Caco-2 (cell line): ENCODE results near the gene EPS15. TPM values are rescaled to one million over a fixed set of nuclear protein-coding genes. Genes with fewer than 3 reads are reported as not detected.
"Not testable (repeated sequence)": the region's sequence is repeated elsewhere in the genome, so short reads cannot be mapped to it uniquely, and the experiment has no call there.

Experiments used
- BruUV-seq: library from RNA; stranded (reverse); fragments of 400-500 nt; replicated peaks from 2 replicates; lab custom pipeline; 2021; lab: Mats Ljungman, UMichigan
- CTCF ChIA-PET: fragments of 300-600 bp; sonication (Branson Sonifier 250); formaldehyde crosslinking; loops from one replicate; lab custom pipeline; 2022; ENCODE audit warnings: antibody characterized with exemption; lab: Charles Lee
- POLR2A ChIA-PET: fragments of 300-600 bp; sonication (Branson Sonifier 250); formaldehyde crosslinking; loops from one replicate; lab custom pipeline; 2022; ENCODE audit warnings: antibody characterized with exemption; lab: Charles Lee
- DNase-seq, 2 experiments: peaks; one replicate each; pipeline versions ENCODE4 v3.0.0 to v3.0.0-alpha.2; 2020 to 2022
- H3K27me3 ChIP-seq: replicated peaks from 2 replicates; pipeline ENCODE4 v1.6.0; 2011; ENCODE audit warnings: low read length; ENCODE audit not compliant: control insufficient read depth, insufficient read depth
- H3K36me3 ChIP-seq: 2 replicates; pipeline ENCODE4 v1.5.1; 2011; ENCODE audit warnings: low read length; ENCODE audit not compliant: control insufficient read depth, insufficient read depth
- H3K4me1 ChIP-seq: fragments of 250-450 bp; sonication (Bioruptor Pico); 2 replicates; pipeline ENCODE4 v1.5.1; 2020; ENCODE audit warnings: mild to moderate bottlenecking
- H3K4me3 ChIP-seq: 2 replicates; pipeline ENCODE4 v1.5.1; 2011; ENCODE audit warnings: low read depth, mild to moderate bottlenecking, control low read depth, low read length
- H3K9me3 ChIP-seq: fragments of 250-450 bp; sonication (Bioruptor Pico); 2 replicates; pipeline ENCODE4 v1.5.1; 2020; ENCODE audit warnings: mild to moderate bottlenecking, moderate library complexity
- H3K27ac Mint-ChIP-seq: one replicate; pipeline ENCODE4 v1.8.0; 2022; ENCODE audit warnings: mixed read lengths; ENCODE audit not compliant: unreplicated experiment
- H3K27me3 Mint-ChIP-seq: one replicate; pipeline ENCODE4 v1.8.0; 2022; ENCODE audit warnings: mixed read lengths; ENCODE audit not compliant: insufficient read depth, unreplicated experiment
- H3K36me3 Mint-ChIP-seq: one replicate; pipeline ENCODE4 v1.8.0; 2022; ENCODE audit warnings: mild to moderate bottlenecking, mixed read lengths; ENCODE audit not compliant: insufficient read depth, unreplicated experiment
- H3K4me1 Mint-ChIP-seq: one replicate; pipeline ENCODE4 v1.8.0; 2022; ENCODE audit warnings: low read depth, mixed read lengths; ENCODE audit not compliant: unreplicated experiment
- H3K4me3 Mint-ChIP-seq: one replicate; pipeline ENCODE4 v1.8.0; 2022; ENCODE audit warnings: mild to moderate bottlenecking, moderate library complexity, mixed read lengths; ENCODE audit not compliant: unreplicated experiment
- H3K9me3 Mint-ChIP-seq: one replicate; pipeline ENCODE4 v1.8.0; 2022; ENCODE audit warnings: mixed read lengths; ENCODE audit not compliant: unreplicated experiment
- CTCF ChIP-seq, 2 experiments: fragments of 200-600 bp in 1 of 2; IDR thresholded peaks; 1 replicate in 1 of 2; 2 replicates in 1 of 2; pipeline versions ENCODE4 v1.5.1 to v1.8.0; 2011 to 2022; ENCODE audit warnings: antibody characterized with exemption in 1 of 2, control low read depth in 1 of 2, inconsistent platforms in 1 of 2, low read depth in 1 of 2, low read length in 1 of 2, mild to moderate bottlenecking in 1 of 2, moderate library complexity in 1 of 2; ENCODE audit not compliant: insufficient read depth in 1 of 2, severe bottlenecking in 1 of 2, unreplicated experiment in 1 of 2
- intact Hi-C: fragments of 100-400 bp; cut with micrococcal nuclease; formaldehyde crosslinking; loops from one replicate; pipeline ENCODE4 v1.10.0; 2022; ENCODE audit not compliant: unreplicated experiment
- total RNA-seq: library from RNA; stranded (reverse); gene quantifications from 2 replicates; pipeline ENCODE4 v1.2.3, GENCODE V29; 2022

The EPS15 gene
- total RNA-seq, 1 experiment from 2014 or later: 41.5 TPM

- no peak overlapping the region for H3K4me3 Mint-ChIP-seq
- no peaks in the 10 kb centered on the region for H3K36me3 ChIP-seq
- no peaks in the 10 kb centered on the region for H3K27me3 Mint-ChIP-seq
- no TSS peak for BruUV-seq
- peak in 1 of 2 experiments; percentile 20 for DNase-seq
- no peaks in the 10 kb centered on the region for H3K9me3 Mint-ChIP-seq
- H3K36me3 Mint-ChIP-seq: peaks cover 17% of the 10 kb centered on the region
- peaks cover 5% of the 10 kb centered on the region for H3K4me1 Mint-ChIP-seq
- TF ChIP-seq CTCF (IDR thresholded peaks at IDR 0.05; ENCODE audit: insufficient read depth in 1 of 2, low read depth in 1 of 2, low read length in 1 of 2, severe bottlenecking in 1 of 2, unreplicated experiment in 1 of 2): no peak
- POLR2A ChIA-PET: no interaction called here
- H3K4me3 ChIP-seq: no peak overlapping the region
- 0 out of 2 replicates have a peak, but pooled peaks cover 4% of the 10 kb centered on the region for H3K4me1 ChIP-seq
- intact Hi-C loops: no loop called here
- H3K27ac Mint-ChIP-seq: no peak overlapping the region
- no peaks in the 10 kb centered on the region for H3K9me3 ChIP-seq
- H3K27me3 ChIP-seq: no peaks in the 10 kb centered on the region
- CTCF ChIA-PET: no interaction called here
Measured at GRCh38 chr1:51463561-51463960, 55.5 kb downstream of the EPS15 start.

GRCh38 chr1:51462289-51462688, 56.8 kb downstream of the EPS15 start:
- intact Hi-C loops, H3K9me3 ChIP-seq, H3K4me1 ChIP-seq, H3K27me3 ChIP-seq, CTCF ChIA-PET, H3K27me3 Mint-ChIP-seq, H3K4me3 Mint-ChIP-seq, H3K4me1 Mint-ChIP-seq, H3K4me3 ChIP-seq, POLR2A ChIA-PET, BruUV-seq, H3K9me3 Mint-ChIP-seq, H3K27ac Mint-ChIP-seq, DNase-seq, H3K36me3 ChIP-seq: not testable (repeated sequence)
- H3K36me3 Mint-ChIP-seq: peaks cover 27% of the 10 kb centered on the region

GRCh38 chr1:51454554-51454953, 64.5 kb downstream of the EPS15 start:
- Mint-ChIP-seq H3K27ac (no peak overlapping the region), H3K4me3 (no peak overlapping the region), H3K9me3 (no peaks in the 10 kb centered on the region), H3K36me3 (peaks cover 26% of the 10 kb centered on the region), H3K4me1 (no peaks in the 10 kb centered on the region), H3K27me3 (no peaks in the 10 kb centered on the region)
- no peak for DNase-seq
- TF ChIP-seq CTCF (IDR thresholded peaks at IDR 0.05; ENCODE audit: insufficient read depth in 1 of 2, low read depth in 1 of 2, low read length in 1 of 2, severe bottlenecking in 1 of 2, unreplicated experiment in 1 of 2): no peak
- Histone ChIP-seq H3K36me3 (no peaks in the 10 kb centered on the region; the same call in 1 of the 2 replicates), H3K27me3 (no peaks in the 10 kb centered on the region), H3K9me3 (no peaks in the 10 kb centered on the region; the same call in 1 of the 2 replicates), H3K4me3 (no peak overlapping the region), H3K4me1 (no peaks in the 10 kb centered on the region)
- ChIA-PET CTCF (no interaction called here), POLR2A (no interaction called here)
- intact Hi-C loops: no loop called here
- BruUV-seq: no TSS peak
